GM23338 (cell line): ENCODE data around the gene MYO5C. TPM values are rescaled to one million over a fixed set of nuclear protein-coding genes. Genes with fewer than 3 reads are reported as not detected.

Experiments
- ATAC-seq: fragments of 200-7000 bp; cut with Tn5 transposase; 3 replicates; pipeline ENCODE4 v1.9.1; 2020
- DNase-seq: peaks from one replicate; pipeline ENCODE4 v3.0.0-alpha.2; 2015; ENCODE audit warnings: low spot score
- H2AFZ ChIP-seq: fragments of 200-600 bp; sonication (generic); 2 replicates; pipeline ENCODE4 v1.8.0; 2016; ENCODE audit warnings: antibody characterized with exemption, mild to moderate bottlenecking, moderate library complexity
- H3F3A ChIP-seq: fragments of 200-600 bp; sonication (generic); replicated peaks from 2 replicates; pipeline ENCODE4 v1.8.0; 2017; ENCODE audit warnings: antibody characterized with exemption, mixed run types, low read depth
- H3K27ac ChIP-seq: fragments of 200-600 bp; sonication (generic); 2 replicates; pipeline ENCODE4 v1.6.1; 2016; ENCODE audit warnings: low read depth
- H3K27me3 ChIP-seq: fragments of 200-600 bp; sonication (generic); 2 replicates; pipeline ENCODE4 v1.8.0; 2016; ENCODE audit warnings: mild to moderate bottlenecking, mixed run types, moderate library complexity; ENCODE audit not compliant: insufficient read depth
- H3K36me3 ChIP-seq: fragments of 200-600 bp; sonication (generic); 2 replicates; pipeline ENCODE4 v1.8.0; 2016; ENCODE audit warnings: mild to moderate bottlenecking; ENCODE audit not compliant: insufficient read depth
- H3K4me1 ChIP-seq: fragments of 200-600 bp; sonication (generic); 2 replicates; pipeline ENCODE4 v1.8.0; 2016; ENCODE audit warnings: mild to moderate bottlenecking, moderate library complexity; ENCODE audit not compliant: insufficient read depth
- H3K4me2 ChIP-seq: fragments of 200-600 bp; sonication (generic); 2 replicates; pipeline ENCODE4 v1.7.1; 2017; ENCODE audit warnings: mixed run types
- H3K4me3 ChIP-seq: fragments of 200-600 bp; sonication (generic); 2 replicates; pipeline ENCODE4 v1.6.1; 2016; ENCODE audit warnings: mixed run types
- H3K79me2 ChIP-seq: fragments of 200-600 bp; sonication (generic); replicated peaks from 2 replicates; pipeline ENCODE4 v1.8.0; 2017; ENCODE audit warnings: mild to moderate bottlenecking; ENCODE audit not compliant: insufficient read depth
- H3K9me2 ChIP-seq: fragments of 200-600 bp; sonication (generic); 2 replicates; pipeline ENCODE4 v1.8.0; 2017; ENCODE audit not compliant: insufficient read depth
- H4K20me1 ChIP-seq: fragments of 200-600 bp; sonication (generic); replicated peaks from 2 replicates; pipeline ENCODE4 v1.8.0; 2017; ENCODE audit warnings: mild to moderate bottlenecking; ENCODE audit not compliant: insufficient read depth
- H3K27ac Mint-ChIP-seq: 2 replicates; pipeline ENCODE4 v1.8.0; 2020; ENCODE audit warnings: inconsistent platforms, mild to moderate bottlenecking, moderate library complexity, mixed read lengths
- H3K27me3 Mint-ChIP-seq: 3 replicates; pipeline ENCODE4 v1.8.0; 2022; ENCODE audit warnings: low read depth, mild to moderate bottlenecking, moderate library complexity, mixed read lengths, inconsistent platforms; ENCODE audit not compliant: insufficient read depth, poor library complexity
- H3K36me3 Mint-ChIP-seq: 3 replicates; pipeline ENCODE4 v1.8.0; 2021; ENCODE audit warnings: low read depth, mild to moderate bottlenecking, inconsistent platforms, moderate library complexity, mixed read lengths
- H3K4me1 Mint-ChIP-seq: 3 replicates; pipeline ENCODE4 v1.8.0; 2020; ENCODE audit warnings: mild to moderate bottlenecking, inconsistent platforms, mixed read lengths
- H3K4me3 Mint-ChIP-seq: 3 replicates; pipeline ENCODE4 v1.8.0; 2021; ENCODE audit warnings: moderate library complexity, mild to moderate bottlenecking, inconsistent platforms, mixed read lengths
- H3K9me3 Mint-ChIP-seq: 3 replicates; pipeline ENCODE4 v1.8.0; 2020; ENCODE audit warnings: moderate library complexity, mild to moderate bottlenecking, inconsistent platforms, mixed read lengths
- CREB1 ChIP-seq: fragments of 250-450 bp; sonication (Bioruptor Pico); IDR thresholded peaks from 2 replicates; pipeline ENCODE4 v1.5.0; 2020; ENCODE audit warnings: low read depth, mild to moderate bottlenecking, moderate library complexity
- CTCF ChIP-seq, 2 experiments: fragments of 200-600 bp in 1 of 2; sonication (generic) in 1 of 2; conservative IDR thresholded peaks; 2 replicates each; pipeline versions ENCODE4 v1.5.1 to v1.6.1; 2016 to 2017; ENCODE audit warnings: antibody characterized with exemption in 2 of 2, low read depth in 2 of 2, mild to moderate bottlenecking in 2 of 2, moderate library complexity in 1 of 2
- ETS1 ChIP-seq: IDR thresholded peaks from 2 replicates; pipeline ENCODE4 v1.6.1; 2016; ENCODE audit warnings: antibody characterized with exemption
- EZH2 ChIP-seq: fragments of 200-600 bp; sonication (generic); IDR thresholded peaks from one replicate; pipeline ENCODE4 v1.8.0; 2017; ENCODE audit warnings: antibody characterized with exemption, mild to moderate bottlenecking, low read depth; ENCODE audit not compliant: unreplicated experiment
- EZH2phosphoT487 ChIP-seq: fragments of 200-600 bp; sonication (generic); IDR thresholded peaks from one replicate; pipeline ENCODE4 v1.8.1; 2018; ENCODE audit warnings: antibody characterized with exemption; ENCODE audit not compliant: unreplicated experiment
- JUNB ChIP-seq: IDR thresholded peaks from one replicate; pipeline ENCODE4 v1.6.1; 2016; ENCODE audit warnings: antibody characterized with exemption; ENCODE audit not compliant: unreplicated experiment
- NANOG ChIP-seq: IDR thresholded peaks from 2 replicates; pipeline ENCODE4 v1.6.1; 2016; ENCODE audit warnings: antibody characterized with exemption, borderline replicate concordance
- POLR2AphosphoS5 ChIP-seq: IDR thresholded peaks from 2 replicates; pipeline ENCODE4 v1.6.1; 2016; ENCODE audit warnings: antibody characterized with exemption, low read depth
- REST ChIP-seq: IDR thresholded peaks from one replicate; pipeline ENCODE4 v1.6.1; 2018; ENCODE audit warnings: antibody characterized with exemption; ENCODE audit not compliant: unreplicated experiment
- STAT1 ChIP-seq: IDR thresholded peaks from one replicate; pipeline ENCODE4 v1.6.1; 2016; ENCODE audit warnings: antibody characterized with exemption; ENCODE audit not compliant: unreplicated experiment
- ZNF114 ChIP-seq: fragments of 250-450 bp; sonication (Bioruptor Pico); IDR thresholded peaks from 2 replicates; pipeline ENCODE4 v1.5.0; 2020; ENCODE audit warnings: mild to moderate bottlenecking, moderate library complexity
- ZNF331 ChIP-seq: fragments of 250-450 bp; sonication (Bioruptor Pico); IDR thresholded peaks from 2 replicates; pipeline ENCODE4 v1.5.0; 2020; ENCODE audit warnings: low read depth, mild to moderate bottlenecking, moderate library complexity
- ZNF462 ChIP-seq: fragments of 250-450 bp; sonication (Bioruptor Pico); IDR thresholded peaks from 2 replicates; pipeline ENCODE4 v1.5.0; 2020; ENCODE audit warnings: mild to moderate bottlenecking, moderate library complexity
- polyA plus RNA-seq: library from polyadenylated mRNA; unstranded; fragments of >200 nt; fragmentation: Nextera tagmentation; extraction: Ambion mirVana; gene quantifications from 2 replicates; pipeline ENCODE4 v1.2.1, GENCODE V29; 2016
- total RNA-seq: library from RNA; depleted of rRNA; stranded (reverse); fragments of >200 nt; shearing (Covaris generic); gene quantifications from 2 replicates; pipeline ENCODE4 v1.2.3, GENCODE V29; 2014

MYO5C gene
- total and polyA plus RNA-seq, 2 experiments from 2014 or later, result 7.9 to 28.8 TPM

GRCh38 chr15:52317022-52317421 is 21.4 kb upstream of the MYO5C start:
- H3K27ac ChIP-seq, result no peak overlapping the region
- no peaks in the 10 kb centered on the region for H3K27me3 ChIP-seq
- H3K4me2 ChIP-seq, result no peak overlapping the region
- no peaks in the 10 kb centered on the region for H4K20me1 ChIP-seq
- Mint-ChIP-seq H3K4me1 (no peaks in the 10 kb centered on the region), H3K9me3 (no peaks in the 10 kb centered on the region), H3K27ac (no peak overlapping the region), H3K4me3 (no peak overlapping the region), H3K36me3 (peaks cover 18% of the 10 kb centered on the region), H3K27me3 (peaks cover 4% of the 10 kb centered on the region)
- H3K9me2 ChIP-seq, result no peaks in the 10 kb centered on the region
- DNase-seq, result no peak
- no peaks in the 10 kb centered on the region for H3K4me1 ChIP-seq
- no peaks in the 10 kb centered on the region for H3K79me2 ChIP-seq
- H3K36me3 ChIP-seq, result peaks cover 2% of the 10 kb centered on the region; the same call in 1 of the 2 replicates
- no peaks in the 10 kb centered on the region for H3F3A ChIP-seq
- no peak for ATAC-seq
- H2AFZ ChIP-seq, result no peak overlapping the region
- TF ChIP-seq CTCF (conservative IDR thresholded peaks at IDR 0.05; ENCODE audit: low read depth in 2 of 2) (no peak), ZNF462 (no peak), POLR2AphosphoS5 (no peak), REST (no peak), CREB1 (CRISPR knock-in tag) (no peak), STAT1 (no peak), JUNB (no peak), ZNF114 (CRISPR knock-in tag) (no peak), EZH2phosphoT487 (no peak), NANOG (no peak), EZH2 (no peak), ZNF331 (no peak), ETS1 (no peak)
- no peak overlapping the region for H3K4me3 ChIP-seq
